ENCODE measurements around the gene ZC3H18. TPM values are rescaled to one million over a fixed set of nuclear protein-coding genes. Genes with fewer than 3 reads are reported as not detected.

ZC3H18 gene
- total and polyA plus RNA-seq, 10 of the 15 experiments (the other 5 are each of a cell fraction or from before 2014, with no cell fraction given), result 1.0 to 58.3 (median 22.4) TPM

GRCh38 chr16:88526906-88527185 is 43.4 kb upstream of the ZC3H18 start:
- Histone ChIP-seq H3K27ac (ENCODE audit: control insufficient read depth, insufficient read depth) (no peak overlapping the region), H3K4me1 (ENCODE audit: control insufficient read depth, insufficient read depth, low read length) (no peaks in the 10 kb centered on the region), H3K27me3 (replicated peaks in 1 of 2; ENCODE audit: control insufficient read depth in 2 of 2, insufficient read depth in 2 of 2, low read length in 1 of 2) (no peaks in the 10 kb centered on the region), H3K4me3 (no peak overlapping the region), H4K20me1 (ENCODE audit: control insufficient read depth, insufficient read depth) (no peaks in the 10 kb centered on the region), H3K9ac (ENCODE audit: control insufficient read depth, insufficient read depth, low read length) (no peak overlapping the region), H3K36me3 (ENCODE audit: control insufficient read depth in 2 of 2, insufficient read depth in 2 of 2, low read length in 1 of 2) (no peaks in the 10 kb centered on the region), H3K79me2 (ENCODE audit: control insufficient read depth, insufficient read depth, low read length) (no peaks in the 10 kb centered on the region), H2AFZ (ENCODE audit: control insufficient read depth, low read depth, low read length) (no peak overlapping the region), H3K4me2 (ENCODE audit: control insufficient read depth, insufficient read depth) (no peak overlapping the region), H3K9me3 (replicated peaks; ENCODE audit: control insufficient read depth, insufficient read depth, low read length) (no peaks in the 10 kb centered on the region)
- DNase-seq (ENCODE audit: low read depth, low spot score) (no peak), FAIRE-seq (no peak), ATAC-seq (0 out of 3 replicates have a peak, but pooled peaks have one; percentile 6)
- ChIA-PET SMC1A (ENCODE audit: uncharacterized antibody, unreplicated experiment) (no interaction called here), RAD21 (ENCODE audit: unreplicated experiment) (no interaction called here), CTCF (no interaction called here), POLR2A (interaction anchor here (0.6 kb wide), 1 partner anchor 85 kb away, joined by 3 read pairs; no protein-coding TSS in a partner anchor)
- in situ Hi-C loops (cut with MboI), result no loop called here
- no TSS peak for BruUV-seq (replicated peaks)
- intact Hi-C loops (cut with micrococcal nuclease; ENCODE audit: unreplicated experiment), result loop anchor here (1.0 kb wide), 1 partner anchor 84 kb away; no protein-coding TSS in a partner anchor
- no peak for TF ChIP-seq SREBF1 (IDR thresholded peaks at IDR 0.05; ENCODE audit: low read length)
- no peak for TF ChIP-seq PBX3 (IDR thresholded peaks at IDR 0.05; ENCODE audit: insufficient replicate concordance, low read depth, low read length)
- TF ChIP-seq LARP7 (IDR thresholded peaks at IDR 0.05), result no peak
- TF ChIP-seq ASH2L (IDR thresholded peaks at IDR 0.05; ENCODE audit: borderline replicate concordance, low read depth), result no peak
- no peak for TF ChIP-seq ZNF274 (IDR thresholded peaks at IDR 0.05; ENCODE audit: insufficient read depth, insufficient read length)
- TF ChIP-seq POLR2A (IDR thresholded peaks at IDR 0.05; ENCODE audit: low read depth, low read length), result 0 out of 2 replicates have a peak, but pooled peaks have one; percentile 17
- TF ChIP-seq NR2F1 (conservative IDR thresholded peaks at IDR 0.05), result no peak
- WGBS (ENCODE audit: insufficient coverage, insufficient replicate concordance, low lambda C conversion rate, missing lambda C conversion rate), result 89% methylated on average over 6 of the region's 9 CpGs

All from GM12878 (cell line).